Stimulated activated CD4-positive, alpha-beta T cell treated with anti-CD3 and anti-CD28 coated beads, Interleukin-15, amount 100 ng/mL, for 1 hour (primary cell): ENCODE data around the gene CXCL17.
"Not testable (repeated sequence)": the region's sequence is repeated elsewhere in the genome, so short reads cannot be mapped to it uniquely, and the experiment has no call there.

Experiments used
- DNase-seq, 2 donors: peaks; one replicate each; pipeline ENCODE4 v3.0.0-alpha.2; 2020; ENCODE audit warnings: low read depth in 1 of 2, low spot score in 1 of 2

The CXCL17 gene

GRCh38 chr19:42442833-42443232 is at the start of gene CXCL17:
Gene CXCL17, minus strand, starts transcription at chr19:42442946. Its CDS starts 114 bp downstream, at chr19:42442832.
- no peak for DNase-seq

GRCh38 chr19:42488783-42489521 is 46.2 kb upstream of the CXCL17 start:
- no peak for DNase-seq

- no peak for DNase-seq
These were observed 45.0 kb upstream of the CXCL17 start for GRCh38 chr19:42487798-42488178.

- DNase-seq: no peak
These were observed 44.5 kb upstream of the CXCL17 start for GRCh38 chr19:42487032-42487797.

- not testable (repeated sequence) for DNase-seq
These were observed 42.3 kb upstream of the CXCL17 start for GRCh38 chr19:42485036-42485435.

- DNase-seq: no peak
These were observed 37.8 kb upstream of the CXCL17 start for GRCh38 chr19:42480335-42481095.

- no peak for DNase-seq
These were observed 37.0 kb upstream of the CXCL17 start for GRCh38 chr19:42479736-42480135.

GRCh38 chr19:42478765-42479311 is 36.1 kb upstream of the CXCL17 start:
- DNase-seq: no peak

GRCh38 chr19:42477933-42478332 is 35.2 kb upstream of the CXCL17 start:
- no peak for DNase-seq

- no peak for DNase-seq
These were observed 34.4 kb upstream of the CXCL17 start for GRCh38 chr19:42477117-42477516.

GRCh38 chr19:42475366-42475765 is 32.6 kb upstream of the CXCL17 start:
- no peak for DNase-seq

GRCh38 chr19:42474743-42475142 is 32.0 kb upstream of the CXCL17 start:
- DNase-seq: no peak

GRCh38 chr19:42473686-42474085 is 30.9 kb upstream of the CXCL17 start:
- no peak for DNase-seq

- DNase-seq: no peak
These were observed 29.8 kb upstream of the CXCL17 start for GRCh38 chr19:42472402-42473147.

GRCh38 chr19:42471554-42472249 is 29.0 kb upstream of the CXCL17 start:
- no peak for DNase-seq

- no peak for DNase-seq
These were observed 26.8 kb upstream of the CXCL17 start for GRCh38 chr19:42469311-42470235.

GRCh38 chr19:42468273-42468796 is 25.6 kb upstream of the CXCL17 start:
- no peak for DNase-seq

- no peak for DNase-seq
These were observed 24.5 kb upstream of the CXCL17 start for GRCh38 chr19:42467183-42467760.
